GM18907 (cell line): ENCODE measurements around the gene RNU6-9.
A peak's percentile ranks its signal among the peaks of the same experiment; 100 is the strongest.
"Not testable (repeated sequence)": the region's sequence is repeated elsewhere in the genome, so short reads cannot be mapped to it uniquely, and the experiment has no call there.

Source experiments
- ATAC-seq: cut with Tn5 transposase; IDR thresholded peaks from one replicate; pipeline ENCODE4 v1.9.1; 2021; ENCODE audit warnings: mild to moderate bottlenecking, moderate library complexity; ENCODE audit not compliant: unreplicated experiment

RNU6-9 gene

GRCh38 chr19:892894-893689 is at the start of gene RNU6-9, which contains the start of gene MED16:
TSS of gene RNU6-9 (plus strand) at chr19:893484.
TSS of gene MED16 (minus strand) at chr19:893187. CDS start at chr19:891131, 2,056 bp downstream.
- ATAC-seq, result peak; percentile 84

- ATAC-seq, result no peak
Observed at GRCh38 chr19:843836-844545, 49.3 kb upstream of the RNU6-9 start.

DNA sequence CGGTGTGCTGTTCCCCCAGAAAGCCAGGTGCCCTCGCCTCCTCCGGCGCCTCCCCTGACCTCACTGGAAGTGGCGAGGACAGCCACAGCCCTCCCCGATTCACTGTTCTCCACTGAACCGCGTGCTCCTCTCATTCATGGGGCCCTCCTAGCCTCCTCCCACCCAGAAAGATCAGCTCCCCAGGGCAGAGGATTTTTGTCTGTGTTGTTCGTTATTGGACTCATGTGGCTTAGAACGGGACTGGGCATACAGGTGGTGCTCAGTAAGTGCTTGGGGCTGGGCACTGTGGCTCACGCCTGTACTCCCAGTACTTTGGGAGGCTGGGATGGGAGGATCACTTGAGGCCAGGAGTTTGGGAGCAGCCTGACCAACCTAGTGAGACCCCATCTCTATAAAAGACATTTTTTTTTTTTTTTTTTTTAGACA is 48.7 kb upstream of the RNU6-9 start:
- no peak for ATAC-seq

GRCh38 chr19:845707-846521 is 47.4 kb upstream of the RNU6-9 start:
- no peak for ATAC-seq

- ATAC-seq, result no peak
Observed at GRCh38 chr19:848386-848921, 44.8 kb upstream of the RNU6-9 start.

DNA sequence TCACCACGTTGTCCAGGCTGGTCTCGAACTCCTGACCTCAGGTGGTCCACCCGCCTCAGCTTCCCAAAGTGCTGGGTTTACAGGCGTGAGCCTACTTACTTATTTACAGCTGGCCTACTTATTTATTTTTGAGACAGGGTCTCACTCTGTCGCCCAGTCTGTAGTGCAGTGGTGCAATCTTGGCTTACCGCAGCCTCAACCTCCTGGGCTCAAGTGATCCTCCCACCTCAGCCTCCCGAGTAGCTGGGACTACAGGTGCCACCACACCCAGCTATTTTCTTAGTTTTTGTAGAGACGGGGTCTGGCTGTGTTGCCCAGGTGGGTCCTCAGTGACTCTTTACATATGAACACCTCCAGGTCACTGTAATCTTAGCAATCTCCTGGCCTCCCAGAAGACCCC is 44.1 kb upstream of the RNU6-9 start:
- ATAC-seq, result not testable (repeated sequence)

DNA sequence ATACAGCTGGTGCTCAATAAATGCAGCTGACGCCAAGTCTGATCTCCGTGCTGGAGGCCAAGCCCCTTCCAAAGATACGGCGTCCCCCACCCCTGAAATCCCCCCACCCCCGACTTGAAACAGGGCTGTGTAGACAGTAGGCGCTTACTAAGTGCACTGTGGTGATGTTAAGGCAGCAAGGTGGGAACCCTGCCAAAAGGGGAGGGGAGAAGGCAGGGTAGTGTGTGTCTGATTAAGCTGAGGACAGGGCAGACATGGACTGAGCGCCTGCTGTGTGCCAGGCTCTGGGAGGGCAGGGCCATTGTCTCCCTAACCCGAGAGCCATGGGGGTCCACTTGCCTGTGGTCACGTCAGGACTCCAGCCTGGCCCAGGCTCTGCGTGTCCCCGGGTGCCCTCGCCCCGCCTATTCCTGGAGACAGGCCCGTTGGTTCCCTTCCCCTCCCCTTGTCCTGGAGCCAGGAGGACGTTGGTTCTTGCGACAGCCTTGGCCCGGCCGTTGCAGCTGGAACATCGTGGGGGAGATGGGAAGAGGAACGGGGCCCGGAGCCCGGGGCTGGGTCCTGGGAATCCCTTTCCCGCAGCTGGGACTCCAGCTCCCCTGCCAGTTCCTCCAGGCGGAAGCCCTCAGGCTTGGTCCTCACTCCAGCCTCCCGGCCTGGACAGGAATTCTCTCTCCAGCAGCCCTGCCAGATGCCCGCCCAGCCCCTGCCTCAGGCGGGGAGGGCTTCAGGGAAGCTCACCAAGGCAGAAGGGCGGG is 42.9 kb upstream of the RNU6-9 start:
- ATAC-seq, result no peak

DNA sequence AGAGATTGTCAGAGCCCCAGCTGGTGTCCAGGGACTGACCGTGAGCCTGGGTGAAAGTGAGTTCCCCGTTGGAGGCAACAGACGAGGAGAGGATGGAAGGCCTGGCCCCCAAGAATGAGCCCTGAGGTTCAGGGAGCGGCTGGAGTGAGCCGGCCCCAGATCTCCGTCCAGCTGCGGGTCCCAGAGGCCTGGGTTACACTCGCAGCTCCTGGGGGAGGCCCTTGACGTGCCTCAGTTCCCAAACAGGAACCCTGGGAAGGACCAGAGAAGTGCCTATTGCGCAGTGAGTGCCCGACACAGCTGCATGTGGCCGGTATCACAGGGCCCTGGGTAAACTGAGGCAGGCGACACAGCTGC is 42.3 kb upstream of the RNU6-9 start:
- no peak for ATAC-seq

DNA sequence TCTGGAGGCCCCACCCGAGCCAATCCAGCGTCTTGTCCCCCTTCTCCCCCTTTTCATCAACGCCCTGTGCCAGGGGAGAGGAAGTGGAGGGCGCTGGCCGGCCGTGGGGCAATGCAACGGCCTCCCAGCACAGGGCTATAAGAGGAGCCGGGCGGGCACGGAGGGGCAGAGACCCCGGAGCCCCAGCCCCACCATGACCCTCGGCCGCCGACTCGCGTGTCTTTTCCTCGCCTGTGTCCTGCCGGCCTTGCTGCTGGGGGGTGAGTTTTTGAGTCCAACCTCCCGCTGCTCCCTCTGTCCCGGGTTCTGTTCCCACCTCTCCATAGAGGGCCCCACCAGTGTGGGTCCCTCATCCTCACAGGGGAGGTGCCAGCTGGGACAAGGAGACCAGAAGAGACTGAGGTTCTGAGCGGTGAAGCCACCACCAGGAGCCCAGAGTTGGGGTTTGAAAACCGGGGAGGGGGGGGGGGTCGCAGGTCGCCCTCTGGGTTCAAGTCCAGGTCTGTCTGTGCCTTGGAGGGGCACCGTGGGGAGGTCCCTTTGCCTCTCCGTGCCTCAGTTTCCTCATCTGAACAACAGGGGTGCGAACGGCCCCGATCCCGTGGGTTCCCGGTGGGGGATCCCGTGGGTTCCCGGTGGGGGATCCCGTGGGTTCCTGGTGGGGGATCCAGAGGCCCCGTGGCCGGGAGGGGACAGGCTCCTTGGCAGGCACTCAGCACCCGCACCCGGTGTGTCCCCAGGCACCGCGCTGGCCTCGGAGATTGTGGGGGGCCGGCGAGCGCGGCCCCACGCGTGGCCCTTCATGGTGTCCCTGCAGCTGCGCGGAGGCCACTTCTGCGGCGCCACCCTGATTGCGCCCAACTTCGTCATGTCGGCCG is 40.9 kb upstream of the RNU6-9 start, which contains the start of gene ELANE:
ELANE (plus strand) TSS at position 168 of the 878 bp plus-strand sequence; CDS start at position 194, 26 bp downstream.
- ATAC-seq, result no peak

DNA sequence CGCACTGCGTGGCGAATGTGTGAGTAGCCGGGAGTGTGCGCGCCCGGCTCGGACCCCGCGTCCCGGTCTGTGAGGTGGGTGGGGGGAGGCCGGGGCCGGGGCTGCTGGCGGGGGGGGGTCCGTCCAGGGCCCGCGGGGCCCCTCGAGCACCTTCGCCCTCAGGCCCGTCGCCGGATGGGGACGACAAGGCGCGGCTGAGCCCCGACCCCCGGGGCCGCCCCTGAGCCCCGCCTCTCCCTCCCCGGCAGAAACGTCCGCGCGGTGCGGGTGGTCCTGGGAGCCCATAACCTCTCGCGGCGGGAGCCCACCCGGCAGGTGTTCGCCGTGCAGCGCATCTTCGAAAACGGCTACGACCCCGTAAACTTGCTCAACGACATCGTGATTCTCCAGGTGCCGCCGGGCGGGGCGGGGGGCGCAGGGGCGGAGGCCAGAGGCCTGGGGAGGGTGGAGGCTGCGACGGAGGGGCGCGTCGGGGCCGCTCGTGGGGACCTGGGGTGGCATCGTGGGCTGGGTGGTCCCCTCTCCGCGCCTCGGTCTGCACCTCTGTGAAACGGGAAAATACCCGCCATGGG is 40.2 kb upstream of the RNU6-9 start:
- no peak for ATAC-seq

GRCh38 chr19:853614-854220 is 39.6 kb upstream of the RNU6-9 start:
- not testable (repeated sequence) for ATAC-seq

GRCh38 chr19:854549-854948 is 38.7 kb upstream of the RNU6-9 start:
- ATAC-seq, result no peak

GRCh38 chr19:855142-855541 is 38.1 kb upstream of the RNU6-9 start:
- ATAC-seq, result no peak

DNA sequence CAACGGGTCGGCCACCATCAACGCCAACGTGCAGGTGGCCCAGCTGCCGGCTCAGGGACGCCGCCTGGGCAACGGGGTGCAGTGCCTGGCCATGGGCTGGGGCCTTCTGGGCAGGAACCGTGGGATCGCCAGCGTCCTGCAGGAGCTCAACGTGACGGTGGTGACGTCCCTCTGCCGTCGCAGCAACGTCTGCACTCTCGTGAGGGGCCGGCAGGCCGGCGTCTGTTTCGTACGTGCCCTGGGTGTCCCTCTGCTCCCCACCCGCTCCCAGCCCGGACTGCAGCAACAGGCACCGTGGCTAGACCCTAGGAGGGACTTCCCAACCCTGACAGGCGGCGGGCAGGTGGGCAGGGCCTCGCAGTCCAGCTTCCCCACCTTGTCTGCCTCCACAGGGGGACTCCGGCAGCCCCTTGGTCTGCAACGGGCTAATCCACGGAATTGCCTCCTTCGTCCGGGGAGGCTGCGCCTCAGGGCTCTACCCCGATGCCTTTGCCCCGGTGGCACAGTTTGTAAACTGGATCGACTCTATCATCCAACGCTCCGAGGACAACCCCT is 37.6 kb upstream of the RNU6-9 start:
- no peak for ATAC-seq

DNA sequence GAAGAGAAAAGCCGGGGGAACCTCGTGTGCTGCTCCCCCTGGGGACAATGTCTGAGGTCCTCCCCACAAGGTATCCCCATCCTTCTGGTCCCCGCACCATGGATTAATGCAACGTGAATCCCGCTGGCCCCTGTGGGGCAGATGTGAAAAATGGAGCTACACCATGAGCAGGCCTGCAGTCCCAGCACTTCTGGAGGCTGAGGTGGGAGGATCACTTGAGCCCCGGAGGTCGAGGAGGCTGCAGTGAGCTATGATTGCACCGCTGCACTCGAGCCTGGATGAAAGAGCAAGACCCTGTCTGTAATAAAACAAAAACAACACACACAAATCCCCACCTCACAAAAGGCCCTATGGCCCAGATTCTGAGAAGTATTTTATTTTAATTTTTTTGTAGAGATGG is 35.0 kb upstream of the RNU6-9 start:
- ATAC-seq, result no peak

DNA sequence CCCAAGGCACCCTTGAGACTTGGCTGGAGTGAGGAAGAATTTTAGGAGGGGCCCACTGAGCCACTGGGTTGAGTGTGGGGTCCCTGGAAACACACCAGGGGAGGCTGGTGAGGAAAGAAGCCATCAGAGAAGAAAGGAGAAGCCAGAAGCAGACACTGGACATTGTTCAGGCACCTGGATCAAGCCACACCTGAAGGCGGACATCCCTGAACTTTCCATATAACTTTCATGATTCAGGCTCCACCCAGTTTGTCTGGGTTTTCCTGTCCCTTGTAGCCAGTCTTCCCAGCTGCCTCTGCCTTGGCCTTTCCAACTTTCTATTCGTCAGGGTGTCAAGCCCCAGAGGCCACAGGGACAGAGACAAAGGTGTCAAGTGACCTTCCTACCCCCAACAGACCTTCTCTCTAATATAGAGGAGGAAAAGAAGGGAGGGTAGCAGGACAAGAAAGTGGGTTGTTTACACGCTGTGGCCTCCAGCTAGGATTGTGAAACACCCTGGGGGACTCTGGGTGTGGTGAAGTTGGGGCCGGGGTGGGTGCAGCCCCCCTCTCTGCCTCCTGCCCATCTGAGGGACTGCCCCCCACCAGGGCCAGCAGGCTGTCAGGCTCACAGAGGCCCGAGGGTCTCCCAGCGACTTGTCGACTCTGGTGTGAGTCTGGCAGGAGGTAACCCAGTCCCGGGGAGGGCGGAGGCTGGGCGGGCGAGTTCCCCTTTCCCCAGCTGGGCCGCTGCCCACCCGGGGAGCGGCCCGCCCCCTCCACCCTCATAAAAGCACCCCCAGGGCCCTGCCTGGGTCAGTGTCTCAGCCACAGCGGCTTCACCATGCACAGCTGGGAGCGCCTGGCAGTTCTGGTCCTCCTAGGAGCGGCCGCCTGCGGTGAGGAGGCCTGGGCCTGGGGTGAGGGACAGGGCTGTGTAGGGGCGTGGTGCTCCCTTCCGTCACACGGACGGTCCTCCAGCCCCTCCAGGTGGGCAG is 34.1 kb upstream of the RNU6-9 start, which contains the start of gene CFD:
CFD (plus strand) TSS at position 797 of the 976 bp plus-strand sequence; CDS start at position 823, 26 bp downstream.
- no peak for ATAC-seq
